GM18867 (cell line): Measurements from ENCODE around the gene HIBADH.

ENCODE experiments used
- ATAC-seq: cut with Tn5 transposase; IDR thresholded peaks from one replicate; pipeline ENCODE4 v1.9.1; 2021; ENCODE audit warnings: mild to moderate bottlenecking, moderate library complexity; ENCODE audit not compliant: unreplicated experiment

The HIBADH gene

GRCh38 chr7:27662490-27663205 lies at the start of gene HIBADH:
Gene HIBADH, minus strand, starts transcription at chr7:27662883. Its CDS starts 95 bp downstream, at chr7:27662788.
- ATAC-seq = peak; percentile 99

- no peak for ATAC-seq
Measured at GRCh38 chr7:27712217-27712616, 49.5 kb upstream of the HIBADH start.

GRCh38 chr7:27709137-27710075 lies 46.7 kb upstream of the HIBADH start:
- no peak for ATAC-seq

GRCh38 chr7:27708485-27708884 lies 45.8 kb upstream of the HIBADH start:
- ATAC-seq = no peak

GRCh38 chr7:27705200-27705594 lies 42.5 kb upstream of the HIBADH start:
- no peak for ATAC-seq

- no peak for ATAC-seq
Measured at GRCh38 chr7:27704422-27705199, 41.9 kb upstream of the HIBADH start.

GRCh38 chr7:27703181-27703580 lies 40.5 kb upstream of the HIBADH start:
- no peak for ATAC-seq

GRCh38 chr7:27700501-27700900 lies 37.8 kb upstream of the HIBADH start:
- no peak for ATAC-seq

- ATAC-seq = no peak
Measured at GRCh38 chr7:27699751-27700150, 37.1 kb upstream of the HIBADH start.

- ATAC-seq = peak; percentile 91
Measured at GRCh38 chr7:27697861-27698430, 35.3 kb upstream of the HIBADH start.

- ATAC-seq = no peak
Measured at GRCh38 chr7:27695096-27695495, 32.4 kb upstream of the HIBADH start.

GRCh38 chr7:27693794-27694193 lies 31.1 kb upstream of the HIBADH start:
- ATAC-seq = no peak

GRCh38 chr7:27690649-27691048 lies 28.0 kb upstream of the HIBADH start:
- no peak for ATAC-seq

GRCh38 chr7:27689591-27690164 lies 27.0 kb upstream of the HIBADH start:
- ATAC-seq = no peak

GRCh38 chr7:27689150-27689549 lies 26.5 kb upstream of the HIBADH start:
- no peak for ATAC-seq

- no peak for ATAC-seq
Measured at GRCh38 chr7:27688646-27689045, 26.0 kb upstream of the HIBADH start.

GRCh38 chr7:27688056-27688455 lies 25.4 kb upstream of the HIBADH start:
- ATAC-seq = no peak

GRCh38 chr7:27686315-27686714 lies 23.6 kb upstream of the HIBADH start:
- no peak for ATAC-seq

GRCh38 chr7:27685893-27686292 lies 23.2 kb upstream of the HIBADH start:
- ATAC-seq = no peak

GRCh38 chr7:27685209-27685608 lies 22.5 kb upstream of the HIBADH start:
- ATAC-seq = no peak

- ATAC-seq = no peak
Measured at GRCh38 chr7:27684491-27684890, 21.8 kb upstream of the HIBADH start.
